ENCODE measurements around the gene OR4F3.
"Not testable (repeated sequence)": the region's sequence is repeated elsewhere in the genome, so short reads cannot be mapped to it uniquely, and the experiment has no call there.

Gene OR4F3

GRCh38 chr5:181366968-181367367 lies at the start of gene OR4F3:
Gene OR4F3, plus strand, starts transcription at chr5:181367268.
- not testable (repeated sequence) for DNase-seq

Data from DMS153 (cell line).